Stimulated activated CD8-positive, alpha-beta memory T cell treated with anti-CD3 and anti-CD28 coated beads, Interleukin-7, amount 100 ng/mL, for 4 hours (primary cell): ENCODE results near the gene PAPOLG.
"Not testable (repeated sequence)": the region's sequence is repeated elsewhere in the genome, so short reads cannot be mapped to it uniquely, and the experiment has no call there.

Source experiments
- DNase-seq, 2 donors: peaks; one replicate each; pipeline ENCODE4 v3.0.0-alpha.2; 2020; ENCODE audit warnings: low read depth in 2 of 2

The PAPOLG gene

DNA sequence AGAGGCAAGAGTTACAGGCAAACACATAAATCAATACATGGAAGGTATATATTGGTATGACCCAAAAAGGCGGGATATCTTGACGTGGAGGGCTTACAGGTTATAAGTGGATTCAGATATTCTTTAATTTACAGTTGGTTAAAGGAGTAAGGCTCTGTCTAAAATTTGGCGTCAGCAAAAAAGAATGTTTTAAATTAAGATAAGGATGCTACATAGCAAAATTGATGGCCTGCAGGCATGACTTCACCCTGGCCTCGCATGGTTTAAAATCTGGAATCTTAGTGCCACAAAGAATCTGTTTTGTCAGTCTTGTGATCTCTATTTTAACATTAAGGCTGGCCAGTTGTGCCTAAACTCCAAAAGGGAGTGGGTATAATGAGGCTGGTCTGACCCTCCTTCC lies 66.9 kb downstream of the PAPOLG start:
- no peak for DNase-seq

DNA sequence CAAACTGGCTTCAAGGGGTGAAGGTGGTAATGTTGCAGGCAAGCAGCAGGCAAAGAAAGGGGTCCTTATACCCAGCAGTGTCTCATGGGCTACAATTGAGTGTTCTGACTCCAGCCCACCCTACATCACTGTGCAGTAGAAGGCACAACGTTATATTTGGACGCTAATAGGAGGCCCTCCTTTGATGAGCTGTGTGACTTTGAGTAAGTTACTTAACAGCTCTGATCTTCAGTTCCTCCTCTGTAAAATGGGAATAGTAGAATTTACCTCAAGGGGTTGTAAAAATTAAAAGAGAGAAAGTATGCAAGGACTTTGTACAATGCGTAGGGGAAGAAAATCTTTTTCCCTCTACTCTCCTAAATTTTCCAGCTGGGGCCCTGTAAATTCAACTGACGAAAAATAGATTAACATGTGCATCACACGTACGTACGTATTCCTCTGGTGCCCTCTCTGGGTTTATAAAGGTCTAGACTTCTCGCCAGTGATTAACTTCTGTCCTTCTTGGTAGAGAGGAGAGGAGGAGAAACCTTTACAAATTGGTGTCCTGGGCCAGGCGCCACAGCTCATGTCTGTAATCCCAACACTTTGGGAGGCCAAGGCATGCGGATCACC lies 67.7 kb downstream of the PAPOLG start:
- no peak for DNase-seq

GRCh38 chr2:60825666-60826065 lies 69.6 kb downstream of the PAPOLG start:
- DNase-seq = no peak

DNA sequence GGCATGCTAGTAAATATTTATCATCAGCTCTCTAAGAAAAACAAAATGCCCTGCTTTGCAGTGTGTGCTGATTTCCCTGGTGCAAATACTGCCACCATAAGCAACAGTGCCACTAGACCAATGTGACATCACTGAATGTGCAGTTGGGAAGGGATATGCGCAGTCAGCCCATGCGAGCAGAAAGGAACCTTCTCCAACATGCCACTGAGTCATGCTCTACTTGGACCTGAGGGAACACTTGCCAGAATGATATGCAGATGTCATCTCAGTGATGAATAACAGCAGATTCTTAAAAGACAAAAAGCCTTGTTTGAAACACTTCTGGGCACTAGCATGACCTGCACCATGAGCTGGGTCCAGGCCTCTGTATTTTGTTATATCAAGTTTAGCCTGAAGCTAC lies 70.0 kb downstream of the PAPOLG start:
- DNase-seq = no peak

GRCh38 chr2:60826860-60827259 lies 70.8 kb downstream of the PAPOLG start:
- DNase-seq = not testable (repeated sequence)

DNA sequence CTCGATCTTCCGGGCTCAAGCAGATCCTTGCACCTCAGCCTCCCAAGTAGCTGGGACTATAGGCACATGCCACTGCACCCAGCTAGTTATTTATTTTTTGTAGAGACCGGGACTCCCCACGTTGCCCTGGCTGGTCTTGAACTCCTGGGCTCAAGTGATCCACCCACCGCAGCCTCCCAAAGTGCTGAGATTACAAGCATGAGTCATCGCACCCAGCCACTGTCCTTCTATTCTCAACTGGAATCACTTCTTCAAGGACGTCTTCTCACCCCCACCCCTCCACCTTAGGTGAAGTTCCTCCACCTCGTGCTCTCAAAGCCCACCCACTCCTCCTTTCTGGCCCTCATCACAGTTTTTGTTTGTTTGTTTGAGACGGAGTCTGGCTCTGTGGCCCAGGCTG lies 71.3 kb downstream of the PAPOLG start:
- DNase-seq = no peak

GRCh38 chr2:60830991-60831390 lies 74.9 kb downstream of the PAPOLG start:
- no peak for DNase-seq

DNA sequence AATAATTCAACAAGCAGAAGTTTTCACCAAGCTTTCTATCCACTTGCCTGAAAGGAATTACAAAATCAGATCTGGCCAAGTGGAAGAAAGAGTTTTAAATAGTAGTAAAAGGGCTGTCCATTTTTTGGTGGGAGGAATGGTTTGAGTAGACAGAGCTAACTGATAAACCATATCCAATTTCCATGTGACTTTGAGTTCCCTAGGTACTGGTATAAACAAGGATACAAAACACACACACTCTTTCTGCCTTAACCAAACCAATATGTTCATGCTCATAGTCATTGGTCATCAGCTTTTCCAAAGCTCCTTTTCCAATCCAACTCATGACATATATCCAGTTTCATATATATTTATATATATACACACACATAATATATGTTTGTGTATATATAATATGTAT lies 75.9 kb downstream of the PAPOLG start:
- DNase-seq = no peak

GRCh38 chr2:60832621-60833020 lies 76.6 kb downstream of the PAPOLG start:
- DNase-seq = no peak

- no peak for DNase-seq
Measured at GRCh38 chr2:60834270-60834717, 78.2 kb downstream of the PAPOLG start.

DNA sequence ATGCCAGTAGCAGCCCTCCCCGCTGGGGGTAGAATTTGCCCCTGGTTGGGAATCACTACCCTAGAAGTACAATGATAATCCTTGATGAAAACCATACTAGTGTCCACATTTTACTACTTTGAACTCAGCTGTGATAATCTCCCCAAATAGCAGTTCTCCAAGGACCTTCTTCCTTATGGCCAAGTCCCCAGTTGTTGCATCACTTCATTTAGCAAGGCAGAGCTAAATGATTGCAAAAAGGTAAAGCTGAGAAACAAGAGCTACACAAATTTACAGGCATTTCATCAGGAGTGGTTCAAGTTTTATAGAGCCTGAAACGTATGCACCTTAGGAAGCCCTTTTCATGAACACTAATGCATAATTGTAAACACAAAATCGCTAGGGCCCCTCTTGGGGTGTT lies 80.4 kb downstream of the PAPOLG start:
- DNase-seq = no peak

DNA sequence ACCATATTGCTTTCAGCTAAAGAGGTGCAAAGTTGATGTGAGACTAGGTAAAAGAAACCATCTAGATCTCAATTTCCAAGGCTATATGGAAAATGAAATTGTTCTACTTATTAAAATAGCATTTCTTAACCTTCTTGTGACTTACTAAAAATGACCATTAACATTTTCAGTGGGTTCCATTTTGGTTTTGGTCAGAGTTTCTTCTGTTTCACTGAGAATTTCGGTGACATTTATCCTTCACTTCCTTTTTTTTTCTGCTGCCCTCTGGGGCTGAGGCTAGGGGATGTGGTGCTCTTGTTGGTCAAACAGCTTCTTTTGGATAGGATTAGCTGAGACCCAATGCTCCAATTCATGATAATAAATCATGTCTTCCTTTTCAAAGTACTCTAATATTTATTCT lies 81.1 kb downstream of the PAPOLG start:
- no peak for DNase-seq

- no peak for DNase-seq
Measured at GRCh38 chr2:60838481-60838880, 82.4 kb downstream of the PAPOLG start.

DNA sequence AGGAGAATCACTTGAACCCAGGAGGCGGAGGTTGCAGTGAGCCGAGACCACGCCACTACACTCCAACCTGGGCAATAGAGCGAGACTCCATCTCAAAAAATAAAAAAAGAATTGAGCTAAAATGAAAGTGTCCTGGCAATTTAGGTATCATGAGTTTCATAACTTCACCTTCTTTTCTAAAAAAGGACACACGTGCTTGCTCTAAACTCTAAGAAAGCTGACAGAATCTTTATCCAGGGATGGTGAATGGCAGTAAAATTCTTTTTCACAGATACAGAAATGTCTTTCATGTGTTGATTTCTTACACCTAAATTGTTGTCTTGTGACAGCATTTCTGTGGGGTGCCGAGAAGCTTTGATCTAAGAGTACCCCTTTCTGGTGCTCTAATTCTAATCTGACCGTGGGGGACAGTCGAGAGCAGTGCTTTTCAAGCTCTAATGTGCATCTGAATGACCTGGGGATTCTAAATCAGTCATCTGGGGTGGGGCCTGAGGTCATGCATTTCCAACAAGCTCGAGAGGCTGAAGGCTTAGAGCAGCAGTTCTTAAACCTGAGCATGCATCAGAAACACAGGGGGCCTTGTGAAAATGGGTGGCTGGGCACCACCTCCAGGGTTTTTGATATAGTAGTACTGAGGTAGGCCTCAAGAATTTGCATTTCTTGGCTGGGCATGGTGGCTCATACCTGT lies 83.2 kb downstream of the PAPOLG start:
- DNase-seq = no peak

- no peak for DNase-seq
Measured at GRCh38 chr2:60840880-60841279, 84.8 kb downstream of the PAPOLG start.

DNA sequence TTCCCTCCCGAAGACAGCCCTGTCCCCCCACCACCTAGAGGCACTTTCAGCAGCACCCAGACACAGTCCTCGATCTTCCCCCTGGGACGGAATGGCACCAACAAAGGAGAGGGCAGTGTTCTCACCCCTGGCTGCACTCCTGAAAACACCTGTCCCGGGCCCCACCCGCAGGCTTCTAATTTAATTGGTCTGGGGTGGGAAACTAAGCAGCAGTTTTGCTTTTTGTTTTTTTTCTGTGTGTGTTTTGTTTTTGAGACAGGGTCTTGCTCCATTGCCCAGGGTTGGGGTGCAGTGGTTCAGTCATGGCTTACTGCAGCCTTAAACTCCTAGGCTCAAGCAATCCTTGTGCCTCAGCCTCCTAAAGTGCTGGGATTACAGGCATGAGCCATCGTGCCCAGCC lies 86.9 kb downstream of the PAPOLG start:
- DNase-seq = no peak

- DNase-seq = no peak
Measured at GRCh38 chr2:60844105-60844504, 88.0 kb downstream of the PAPOLG start.

GRCh38 chr2:60847854-60848253 lies 91.8 kb downstream of the PAPOLG start:
- no peak for DNase-seq
